Smooth muscle cell of the umbilical artery (primary cell): ENCODE data around the gene HRH2. TPM values are rescaled to one million over a fixed set of nuclear protein-coding genes. Genes with fewer than 3 reads are reported as not detected.

ENCODE experiments used
- total RNA-seq: library from RNA; depleted of rRNA; stranded (reverse); fragments of >200 nt; gene quantifications from 2 replicates; pipeline ENCODE4 v1.2.3, GENCODE V29; 2014

HRH2 gene
- total RNA-seq, result not detected in 2 replicates

GRCh38 chr5:175657593-175658271, at the start of gene HRH2:
TSS of gene HRH2 (plus strand) at chr5:175658071. CDS start at chr5:175683234, 25,163 bp downstream.

Other genes starting within 250 kb of the HRH2 start
- under 0.01 TPM in 1 of 2 replicates, not detected in the other for gene DRD1, start 213.9 kb upstream of the HRH2 start, total RNA-seq
- 142 and 234 TPM in 2 replicates for gene SFXN1, start 179.5 kb upstream of the HRH2 start, total RNA-seq
- gene CPLX2, start 213.5 kb downstream of the HRH2 start, total RNA-seq, result not detected in 2 replicates